GM23338 (cell line): ENCODE data around the gene RNF151.

Experiments used
- CREB1 ChIP-seq: fragments of 250-450 bp; sonication (Bioruptor Pico); IDR thresholded peaks from 2 replicates; pipeline ENCODE4 v1.5.0; 2020; ENCODE audit warnings: low read depth, mild to moderate bottlenecking, moderate library complexity
- CTCF ChIP-seq, 2 experiments: fragments of 200-600 bp in 1 of 2; sonication (generic) in 1 of 2; conservative IDR thresholded peaks; 2 replicates each; pipeline versions ENCODE4 v1.5.1 to v1.6.1; 2016 to 2017; ENCODE audit warnings: antibody characterized with exemption in 2 of 2, low read depth in 2 of 2, mild to moderate bottlenecking in 2 of 2, moderate library complexity in 1 of 2
- EZH2phosphoT487 ChIP-seq: fragments of 200-600 bp; sonication (generic); IDR thresholded peaks from one replicate; pipeline ENCODE4 v1.8.1; 2018; ENCODE audit warnings: antibody characterized with exemption; ENCODE audit not compliant: unreplicated experiment
- POLR2AphosphoS5 ChIP-seq: IDR thresholded peaks from 2 replicates; pipeline ENCODE4 v1.6.1; 2016; ENCODE audit warnings: antibody characterized with exemption, low read depth
- ZNF331 ChIP-seq: fragments of 250-450 bp; sonication (Bioruptor Pico); IDR thresholded peaks from 2 replicates; pipeline ENCODE4 v1.5.0; 2020; ENCODE audit warnings: low read depth, mild to moderate bottlenecking, moderate library complexity

- TF ChIP-seq ZNF331 (CRISPR knock-in tag) (no peak), CTCF (conservative IDR thresholded peaks at IDR 0.05; ENCODE audit: low read depth in 2 of 2) (no peak), POLR2AphosphoS5 (no peak), EZH2phosphoT487 (no peak), CREB1 (CRISPR knock-in tag) (no peak)
These were observed 29.6 kb upstream of the RNF151 start for GRCh38 chr16:1936945-1937479.
